Fibroblast of mammary gland (primary cell): Measurements from ENCODE around the gene CACNA1E.

Source experiments
- DNase-seq: peaks from one replicate; pipeline ENCODE4 v3.0.0-alpha.2; 2010; ENCODE audit warnings: low read depth
- H3K4me3 ChIP-seq: 2 replicates; pipeline ENCODE4 v1.5.1; 2011; ENCODE audit warnings: low read depth, mild to moderate bottlenecking, low read length, moderate library complexity; ENCODE audit not compliant: control insufficient read depth
- TF ChIP-seq, protein P1 (sequence below): conservative IDR thresholded peaks from 2 replicates; pipeline ENCODE4 v1.5.1; 2011; ENCODE audit warnings: low read depth, low read length, inconsistent platforms; ENCODE audit not compliant: control insufficient read depth, insufficient read depth

CACNA1E gene

DNA sequence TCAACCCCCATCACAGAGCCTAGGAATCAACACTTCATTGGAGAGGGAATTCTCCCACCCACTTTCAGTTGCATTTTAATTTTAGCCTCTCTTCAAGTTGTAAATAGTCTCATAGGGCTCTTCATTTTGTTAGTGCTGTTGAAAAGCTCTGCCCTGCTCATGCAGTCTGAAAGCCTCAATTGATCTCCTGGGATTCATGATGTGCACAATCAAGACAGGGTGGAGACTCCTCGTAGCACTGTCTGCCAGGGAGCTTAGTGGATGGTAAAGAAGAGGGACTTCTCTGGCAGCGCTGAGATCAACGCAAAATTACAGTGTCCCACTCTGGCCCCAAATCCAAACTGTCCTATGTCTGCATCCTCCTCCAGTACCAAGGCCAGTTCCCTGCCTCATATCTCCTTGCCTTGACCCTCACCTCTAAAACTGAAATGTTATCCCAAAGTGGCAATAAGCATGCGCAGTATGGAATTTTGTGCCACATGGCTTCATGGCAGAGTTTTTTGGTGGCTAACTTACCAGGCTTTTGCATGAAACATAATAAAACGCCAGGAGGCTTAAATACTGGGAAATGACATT, 282.2 kb downstream of the CACNA1E start:
- DNase-seq: no peak
- TF ChIP-seq, protein P1, sequence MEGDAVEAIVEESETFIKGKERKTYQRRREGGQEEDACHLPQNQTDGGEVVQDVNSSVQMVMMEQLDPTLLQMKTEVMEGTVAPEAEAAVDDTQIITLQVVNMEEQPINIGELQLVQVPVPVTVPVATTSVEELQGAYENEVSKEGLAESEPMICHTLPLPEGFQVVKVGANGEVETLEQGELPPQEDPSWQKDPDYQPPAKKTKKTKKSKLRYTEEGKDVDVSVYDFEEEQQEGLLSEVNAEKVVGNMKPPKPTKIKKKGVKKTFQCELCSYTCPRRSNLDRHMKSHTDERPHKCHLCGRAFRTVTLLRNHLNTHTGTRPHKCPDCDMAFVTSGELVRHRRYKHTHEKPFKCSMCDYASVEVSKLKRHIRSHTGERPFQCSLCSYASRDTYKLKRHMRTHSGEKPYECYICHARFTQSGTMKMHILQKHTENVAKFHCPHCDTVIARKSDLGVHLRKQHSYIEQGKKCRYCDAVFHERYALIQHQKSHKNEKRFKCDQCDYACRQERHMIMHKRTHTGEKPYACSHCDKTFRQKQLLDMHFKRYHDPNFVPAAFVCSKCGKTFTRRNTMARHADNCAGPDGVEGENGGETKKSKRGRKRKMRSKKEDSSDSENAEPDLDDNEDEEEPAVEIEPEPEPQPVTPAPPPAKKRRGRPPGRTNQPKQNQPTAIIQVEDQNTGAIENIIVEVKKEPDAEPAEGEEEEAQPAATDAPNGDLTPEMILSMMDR: no peak
- H3K4me3 ChIP-seq: no peak overlapping the region

GRCh38 chr1:181767001-181767708, 283.8 kb downstream of the CACNA1E start:
- DNase-seq: no peak
- H3K4me3 ChIP-seq: no peak overlapping the region
- TF ChIP-seq, protein P1: no peak

- TF ChIP-seq, protein P1: no peak
- DNase-seq: no peak
- no peak overlapping the region for H3K4me3 ChIP-seq
Observed at GRCh38 chr1:181768211-181768929, 285.1 kb downstream of the CACNA1E start.

- TF ChIP-seq, protein P1: no peak
- no peak for DNase-seq
- no peak overlapping the region for H3K4me3 ChIP-seq
Observed at GRCh38 chr1:181768930-181769280, 285.6 kb downstream of the CACNA1E start.

GRCh38 chr1:181769846-181770245, 286.5 kb downstream of the CACNA1E start:
- H3K4me3 ChIP-seq: no peak overlapping the region
- DNase-seq: no peak
- TF ChIP-seq, protein P1: no peak

- no peak overlapping the region for H3K4me3 ChIP-seq
- TF ChIP-seq, protein P1: no peak
- no peak for DNase-seq
Observed at GRCh38 chr1:181772714-181773113, 289.4 kb downstream of the CACNA1E start.
